HG03066 (cell line): ENCODE data around the gene ARL5C.

ENCODE experiments used
- ATAC-seq: cut with Tn5 transposase; IDR thresholded peaks from one replicate; pipeline ENCODE4 v1.9.1; 2021; ENCODE audit warnings: low read depth; ENCODE audit not compliant: unreplicated experiment

ARL5C gene

DNA sequence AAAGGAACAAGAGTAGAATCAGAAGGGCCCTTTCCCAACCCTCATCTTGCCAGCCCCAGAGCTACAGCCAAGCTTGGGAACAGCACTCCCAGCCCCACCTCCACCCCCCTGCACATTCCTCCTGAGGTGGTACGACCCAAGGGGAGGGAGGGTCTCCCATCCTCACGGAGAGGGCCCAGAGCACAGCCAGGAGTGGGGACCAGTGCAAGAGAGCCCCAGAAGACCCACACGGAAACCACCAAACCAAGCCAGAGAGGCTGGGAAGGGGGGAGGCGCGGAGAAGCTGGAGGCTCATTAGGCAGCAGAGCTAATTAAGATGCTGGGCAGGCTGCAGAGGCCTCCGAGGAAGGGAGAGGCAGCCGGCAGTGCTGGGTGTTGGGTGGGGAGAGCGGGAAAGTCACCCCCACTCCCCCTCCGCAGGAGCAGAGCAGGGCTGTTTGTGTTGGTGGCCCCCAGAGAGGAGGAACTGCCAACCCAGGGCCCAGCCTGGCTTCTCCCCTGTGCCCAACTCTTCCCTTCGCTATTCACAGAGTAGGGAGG, 29.1 kb upstream of the ARL5C start:
- no peak for ATAC-seq

DNA sequence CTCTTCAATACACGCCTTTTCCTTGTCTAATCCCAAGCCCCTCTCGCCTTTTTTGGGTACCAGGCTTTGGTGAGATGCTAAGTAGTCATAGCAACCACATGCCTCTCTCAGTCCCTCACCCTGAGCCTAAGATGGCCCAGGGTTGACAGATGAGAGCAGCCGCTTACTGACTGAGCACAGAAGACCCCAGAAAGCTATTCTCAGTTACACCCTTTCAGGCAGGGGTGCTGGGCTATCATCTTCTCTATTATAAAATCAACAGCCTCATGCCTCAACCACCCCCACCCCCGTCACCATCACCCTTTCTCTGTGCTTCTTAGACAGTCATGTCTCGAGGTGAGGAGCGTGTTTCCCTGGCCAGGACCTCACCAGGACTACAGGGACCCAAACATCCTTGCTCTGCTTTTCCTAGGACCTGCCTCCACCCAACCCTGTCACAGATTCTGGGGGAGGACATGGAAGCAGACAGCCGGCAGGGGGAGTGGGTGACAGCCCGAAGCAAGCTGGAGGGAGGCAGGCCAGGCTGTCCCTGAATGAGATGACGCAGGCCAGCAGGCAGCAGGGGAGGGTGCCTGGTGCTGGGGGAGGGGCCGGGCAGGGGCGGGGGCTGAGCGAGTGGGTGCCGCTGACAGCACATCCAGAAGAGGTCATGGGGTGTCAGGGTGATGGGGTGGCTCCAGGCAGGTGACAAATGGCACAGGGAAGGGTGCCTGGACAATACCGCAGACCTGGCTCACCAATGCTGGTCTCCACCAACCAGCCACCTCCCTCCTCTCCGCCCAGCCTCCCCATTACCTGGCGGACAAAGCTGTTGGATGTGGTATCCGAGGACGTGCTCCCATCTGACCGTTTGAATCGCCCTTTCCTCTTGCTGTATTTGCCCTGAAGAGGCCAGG, 28.4 kb upstream of the ARL5C start:
- ATAC-seq: no peak

DNA sequence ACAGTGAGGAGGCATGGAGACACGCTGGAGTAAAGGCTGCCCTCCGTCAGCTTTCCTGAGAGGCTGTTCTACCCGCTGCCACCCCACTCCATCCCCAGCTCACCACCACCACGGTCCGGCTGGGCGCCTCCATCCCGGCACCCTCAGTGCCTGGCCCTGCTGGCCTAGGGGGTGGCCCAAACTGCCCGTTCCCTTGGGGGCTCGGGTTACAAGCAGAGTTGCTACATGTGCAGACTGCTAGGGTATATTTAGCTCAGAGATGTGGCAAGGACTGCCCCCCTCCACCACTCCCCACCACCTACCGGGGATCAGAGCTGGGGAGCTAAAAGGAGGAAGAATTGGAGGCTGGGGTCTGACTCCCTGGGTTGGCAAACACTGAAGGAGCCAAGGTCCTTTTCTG, 27.4 kb upstream of the ARL5C start:
- ATAC-seq: no peak

DNA sequence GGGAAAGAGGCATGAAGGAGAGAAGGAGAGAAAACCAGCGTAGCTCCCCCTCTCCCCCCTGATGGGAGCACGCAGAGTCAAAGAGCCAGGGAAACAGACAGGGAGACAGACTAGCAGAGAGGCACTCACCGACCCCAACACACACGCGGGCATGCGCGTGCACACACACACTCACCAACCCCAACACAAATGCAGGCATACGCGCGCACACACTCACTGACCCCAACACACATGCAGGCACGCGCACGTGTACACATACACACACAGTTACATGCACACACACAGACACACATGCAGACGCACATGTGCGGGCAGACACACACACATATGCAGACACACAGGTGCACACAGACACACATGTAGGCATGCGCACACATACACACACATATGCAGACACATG, 26.9 kb upstream of the ARL5C start:
- no peak for ATAC-seq

DNA sequence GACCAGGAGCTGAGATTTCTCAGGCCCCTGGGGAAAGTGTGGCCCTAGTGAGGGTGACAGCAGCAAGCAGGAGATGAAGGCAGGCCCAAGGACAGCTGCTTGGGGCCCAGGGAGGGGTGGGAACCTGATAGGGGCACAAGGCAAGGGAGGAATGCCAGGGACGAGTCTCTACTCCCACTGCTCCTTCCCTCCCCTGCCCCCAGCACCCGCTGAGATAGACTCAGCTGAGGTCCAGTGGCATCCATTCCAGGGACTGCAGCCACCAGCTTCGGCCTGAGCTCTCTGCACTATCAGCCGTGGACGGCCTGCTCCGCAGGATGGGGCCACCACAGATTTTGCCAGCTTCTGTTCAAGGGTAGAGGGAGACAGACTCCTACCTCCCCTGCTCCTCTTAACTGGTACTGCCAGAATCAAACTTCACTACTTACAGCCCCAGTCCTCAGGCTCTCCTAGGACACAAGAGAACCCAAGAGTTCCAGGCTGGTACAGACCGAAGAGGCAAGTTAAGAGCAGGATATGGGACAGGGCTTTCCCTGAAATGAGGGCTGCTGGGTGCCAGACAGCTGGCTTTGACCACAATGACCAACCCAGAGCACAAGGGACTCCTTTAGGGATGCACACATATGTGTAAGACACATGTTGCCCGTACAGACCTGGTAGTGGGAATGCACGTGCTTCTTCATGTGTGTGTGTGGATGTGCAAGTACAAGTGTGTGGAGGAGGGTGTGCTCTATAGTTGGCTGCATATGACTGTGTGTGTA, 26.0 kb upstream of the ARL5C start:
- no peak for ATAC-seq

- no peak for ATAC-seq
Measured at GRCh38 chr17:39187152-39187830, 21.3 kb upstream of the ARL5C start.

- no peak for ATAC-seq
Measured at GRCh38 chr17:39186481-39187002, 20.6 kb upstream of the ARL5C start.

- no peak for ATAC-seq
Measured at GRCh38 chr17:39183720-39184119, 17.8 kb upstream of the ARL5C start.

- no peak for ATAC-seq
Measured at GRCh38 chr17:39183045-39183444, 17.1 kb upstream of the ARL5C start.

- ATAC-seq: no peak
Measured at GRCh38 chr17:39181303-39181702, 15.3 kb upstream of the ARL5C start.

DNA sequence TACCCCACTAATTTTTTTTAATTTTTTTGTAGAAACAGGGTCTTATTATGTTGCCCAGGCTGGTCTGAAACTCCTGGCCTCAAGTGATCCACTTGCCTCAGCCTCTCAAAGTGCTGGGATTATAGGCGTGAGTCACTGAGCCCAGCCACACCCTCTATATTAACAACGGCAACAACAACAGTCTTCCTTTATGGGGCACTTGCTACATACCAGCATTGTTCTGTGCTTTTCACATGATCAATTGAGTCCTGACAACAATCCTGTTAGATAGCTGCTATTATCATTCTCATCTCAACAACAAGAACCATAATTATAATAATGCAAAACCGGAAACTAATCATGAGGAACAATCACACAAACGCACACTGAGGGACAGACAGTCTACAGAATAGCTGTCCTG, 12.6 kb upstream of the ARL5C start:
- no peak for ATAC-seq

- ATAC-seq: no peak
Measured at GRCh38 chr17:39177256-39177655, 11.3 kb upstream of the ARL5C start.

GRCh38 chr17:39175695-39176093, 9.7 kb upstream of the ARL5C start:
- no peak for ATAC-seq

DNA sequence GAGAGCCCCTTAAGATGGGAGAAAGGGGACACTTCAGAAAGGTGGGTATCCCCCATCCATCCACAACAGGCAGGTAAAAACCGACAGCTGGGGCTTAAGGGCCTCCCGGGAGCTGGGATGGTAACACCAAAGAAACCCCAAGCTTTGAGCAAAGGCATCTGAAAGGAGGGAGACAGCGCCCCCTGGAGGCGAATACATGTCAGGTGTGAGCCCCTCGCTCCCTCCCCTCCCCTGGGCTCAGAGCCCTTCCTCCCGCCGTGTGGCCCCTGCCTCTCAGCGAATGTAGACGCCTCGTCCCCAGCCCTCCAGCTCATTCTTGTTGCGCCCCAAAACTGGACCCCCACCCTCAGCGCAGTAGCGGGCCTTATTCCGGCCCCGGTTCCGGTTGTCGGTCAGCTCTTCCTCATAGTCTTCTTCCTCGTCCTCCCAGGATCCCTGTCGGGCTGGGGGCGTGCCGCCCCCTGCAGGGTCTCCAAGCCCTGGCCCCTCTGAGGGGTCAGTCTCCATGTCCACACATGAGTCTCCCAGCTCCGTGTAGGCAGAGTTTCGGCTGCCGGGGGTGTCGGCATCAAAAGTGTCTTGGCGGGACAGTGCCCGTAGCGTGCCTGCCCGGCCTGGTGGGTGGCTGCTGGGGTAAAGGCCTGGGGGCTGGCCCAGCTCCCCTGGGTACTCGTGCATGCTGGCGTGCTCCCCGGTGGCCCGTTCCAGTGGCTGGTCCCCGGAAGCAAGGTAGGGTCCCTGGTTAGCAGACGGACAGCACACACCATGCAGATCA, 9.1 kb upstream of the ARL5C start:
- ATAC-seq: no peak

- no peak for ATAC-seq
Measured at GRCh38 chr17:39173526-39174274, 7.7 kb upstream of the ARL5C start.

DNA sequence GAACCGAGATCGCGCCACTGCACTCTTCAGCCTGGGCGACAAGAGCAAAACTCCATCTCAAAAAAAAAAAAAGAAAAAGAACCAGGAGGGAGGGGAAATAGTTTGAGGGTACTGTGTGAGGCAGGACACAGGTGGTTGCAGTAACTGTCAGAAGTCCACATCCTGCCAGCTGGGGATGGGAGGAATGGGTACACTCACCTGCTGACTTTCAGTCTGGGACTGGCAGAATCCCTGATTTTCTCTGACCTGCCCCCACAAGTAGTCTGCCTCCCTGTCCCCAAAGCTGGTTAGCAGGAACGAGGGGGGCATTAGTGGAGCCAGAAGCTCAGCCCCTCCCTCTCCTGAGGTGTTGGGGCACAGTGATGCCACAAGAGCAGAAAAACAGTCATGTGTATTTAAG, 7.1 kb upstream of the ARL5C start:
- ATAC-seq: no peak

GRCh38 chr17:39171933-39172332, 6.0 kb upstream of the ARL5C start:
- no peak for ATAC-seq

DNA sequence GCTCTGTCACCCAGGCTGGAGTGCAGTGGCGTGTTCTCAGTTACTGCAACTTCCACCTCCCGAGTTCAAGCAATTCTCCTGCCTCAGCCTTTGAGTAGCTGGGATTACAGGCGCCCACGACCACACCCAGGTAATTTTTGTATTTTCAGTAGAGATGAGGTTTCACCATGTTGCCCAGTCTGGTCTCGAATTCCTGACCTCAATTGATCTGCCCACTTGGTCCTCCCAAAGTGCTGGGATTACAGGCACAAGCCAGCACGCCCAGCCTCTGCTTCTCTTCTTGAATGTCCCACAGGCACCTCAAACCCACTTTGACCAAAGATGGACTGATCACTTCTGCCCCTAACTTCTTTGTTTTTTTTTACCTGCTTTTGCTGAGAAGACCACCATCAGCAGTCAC, 4.6 kb upstream of the ARL5C start:
- ATAC-seq: no peak

- ATAC-seq: no peak
Measured at GRCh38 chr17:39170109-39170508, 4.1 kb upstream of the ARL5C start.
